ENCODE measurements around the gene DGKI. TPM values are rescaled to one million over a fixed set of nuclear protein-coding genes. Genes with fewer than 3 reads are reported as not detected.
A peak's percentile ranks its signal among the peaks of the same experiment; 100 is the strongest.

Gene DGKI
- total and polyA plus RNA-seq, 9 of the 15 experiments (the other 6 are each of a cell fraction or from before 2014, with no cell fraction given): 0.11 to 0.54 (median 0.15) TPM; not detected in 5

DNA sequence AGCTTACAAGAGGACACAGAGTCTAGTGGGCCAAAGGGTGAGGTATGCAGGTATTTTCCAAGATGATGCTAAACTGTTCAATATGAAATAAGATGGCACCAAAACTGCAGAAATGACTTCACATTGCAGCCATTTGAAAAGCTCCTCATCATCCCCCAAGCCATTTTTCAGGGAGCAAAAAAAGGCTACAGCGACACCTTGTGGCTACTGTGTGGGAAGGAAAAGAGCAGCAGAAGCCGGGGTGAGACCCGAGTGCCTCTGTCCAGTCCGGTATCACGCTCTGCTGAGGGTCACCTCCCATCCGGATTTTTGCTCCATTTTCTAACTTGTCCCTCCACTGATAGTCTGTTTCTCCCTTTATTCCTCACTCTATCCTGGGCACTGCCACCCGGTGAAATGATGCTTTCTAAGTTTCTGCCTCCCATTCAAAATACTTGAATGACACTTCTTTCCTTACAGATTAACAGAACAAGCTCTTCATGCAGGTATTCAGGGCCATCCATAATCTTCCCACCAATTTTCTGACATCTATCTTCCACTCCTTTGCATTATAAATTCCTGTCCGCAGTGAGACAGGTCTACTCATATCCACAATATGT is 220.2 kb downstream of the DGKI start (continued):
- TF ChIP-seq RAD21 (CRISPR knock-in tag; conservative IDR thresholded peaks at IDR 0.05 in 1 of 2, IDR thresholded peaks at IDR 0.05 in 1 of 2) (peak; percentile 61 to 77), YY1 (IDR thresholded peaks at IDR 0.05; ENCODE audit: borderline replicate concordance in 1 of 3, control insufficient read depth in 1 of 3, extremely low read depth in 1 of 3, insufficient read depth in 3 of 3, insufficient read length in 1 of 3, insufficient replicate concordance in 2 of 3, low read depth in 1 of 3, low read length in 2 of 3) (peak in 1 of 3 experiments; percentile 65), SMC3 (conservative IDR thresholded peaks at IDR 0.05; ENCODE audit: insufficient read depth, low read depth, low read length) (peak; percentile 75), SAFB2 (IDR thresholded peaks at IDR 0.05; ENCODE audit: borderline replicate concordance, low read depth, low read length, severe bottlenecking) (no peak), ZNF133 (CRISPR knock-in tag; IDR thresholded peaks at IDR 0.05) (0 out of 2 replicates have a peak, but pooled peaks have one; percentile 31)
- TF ChIP-seq, protein P1, sequence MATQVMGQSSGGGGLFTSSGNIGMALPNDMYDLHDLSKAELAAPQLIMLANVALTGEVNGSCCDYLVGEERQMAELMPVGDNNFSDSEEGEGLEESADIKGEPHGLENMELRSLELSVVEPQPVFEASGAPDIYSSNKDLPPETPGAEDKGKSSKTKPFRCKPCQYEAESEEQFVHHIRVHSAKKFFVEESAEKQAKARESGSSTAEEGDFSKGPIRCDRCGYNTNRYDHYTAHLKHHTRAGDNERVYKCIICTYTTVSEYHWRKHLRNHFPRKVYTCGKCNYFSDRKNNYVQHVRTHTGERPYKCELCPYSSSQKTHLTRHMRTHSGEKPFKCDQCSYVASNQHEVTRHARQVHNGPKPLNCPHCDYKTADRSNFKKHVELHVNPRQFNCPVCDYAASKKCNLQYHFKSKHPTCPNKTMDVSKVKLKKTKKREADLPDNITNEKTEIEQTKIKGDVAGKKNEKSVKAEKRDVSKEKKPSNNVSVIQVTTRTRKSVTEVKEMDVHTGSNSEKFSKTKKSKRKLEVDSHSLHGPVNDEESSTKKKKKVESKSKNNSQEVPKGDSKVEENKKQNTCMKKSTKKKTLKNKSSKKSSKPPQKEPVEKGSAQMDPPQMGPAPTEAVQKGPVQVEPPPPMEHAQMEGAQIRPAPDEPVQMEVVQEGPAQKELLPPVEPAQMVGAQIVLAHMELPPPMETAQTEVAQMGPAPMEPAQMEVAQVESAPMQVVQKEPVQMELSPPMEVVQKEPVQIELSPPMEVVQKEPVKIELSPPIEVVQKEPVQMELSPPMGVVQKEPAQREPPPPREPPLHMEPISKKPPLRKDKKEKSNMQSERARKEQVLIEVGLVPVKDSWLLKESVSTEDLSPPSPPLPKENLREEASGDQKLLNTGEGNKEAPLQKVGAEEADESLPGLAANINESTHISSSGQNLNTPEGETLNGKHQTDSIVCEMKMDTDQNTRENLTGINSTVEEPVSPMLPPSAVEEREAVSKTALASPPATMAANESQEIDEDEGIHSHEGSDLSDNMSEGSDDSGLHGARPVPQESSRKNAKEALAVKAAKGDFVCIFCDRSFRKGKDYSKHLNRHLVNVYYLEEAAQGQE (IDR thresholded peaks at IDR 0.05; ENCODE audit: borderline replicate concordance): peak; percentile 67
- TF ChIP-seq, protein P1 (CRISPR knock-in tag; IDR thresholded peaks at IDR 0.05; ENCODE audit: low read depth): no peak
- TF ChIP-seq, protein P2, sequence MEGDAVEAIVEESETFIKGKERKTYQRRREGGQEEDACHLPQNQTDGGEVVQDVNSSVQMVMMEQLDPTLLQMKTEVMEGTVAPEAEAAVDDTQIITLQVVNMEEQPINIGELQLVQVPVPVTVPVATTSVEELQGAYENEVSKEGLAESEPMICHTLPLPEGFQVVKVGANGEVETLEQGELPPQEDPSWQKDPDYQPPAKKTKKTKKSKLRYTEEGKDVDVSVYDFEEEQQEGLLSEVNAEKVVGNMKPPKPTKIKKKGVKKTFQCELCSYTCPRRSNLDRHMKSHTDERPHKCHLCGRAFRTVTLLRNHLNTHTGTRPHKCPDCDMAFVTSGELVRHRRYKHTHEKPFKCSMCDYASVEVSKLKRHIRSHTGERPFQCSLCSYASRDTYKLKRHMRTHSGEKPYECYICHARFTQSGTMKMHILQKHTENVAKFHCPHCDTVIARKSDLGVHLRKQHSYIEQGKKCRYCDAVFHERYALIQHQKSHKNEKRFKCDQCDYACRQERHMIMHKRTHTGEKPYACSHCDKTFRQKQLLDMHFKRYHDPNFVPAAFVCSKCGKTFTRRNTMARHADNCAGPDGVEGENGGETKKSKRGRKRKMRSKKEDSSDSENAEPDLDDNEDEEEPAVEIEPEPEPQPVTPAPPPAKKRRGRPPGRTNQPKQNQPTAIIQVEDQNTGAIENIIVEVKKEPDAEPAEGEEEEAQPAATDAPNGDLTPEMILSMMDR (IDR thresholded peaks at IDR 0.05 in 2 of 3, conservative IDR thresholded peaks at IDR 0.05 in 1 of 3; ENCODE audit: insufficient read depth in 2 of 3, low read depth in 1 of 3, low read length in 3 of 3): peak; percentile 80 to 91 (median 86)
- TF ChIP-seq, protein P3, sequence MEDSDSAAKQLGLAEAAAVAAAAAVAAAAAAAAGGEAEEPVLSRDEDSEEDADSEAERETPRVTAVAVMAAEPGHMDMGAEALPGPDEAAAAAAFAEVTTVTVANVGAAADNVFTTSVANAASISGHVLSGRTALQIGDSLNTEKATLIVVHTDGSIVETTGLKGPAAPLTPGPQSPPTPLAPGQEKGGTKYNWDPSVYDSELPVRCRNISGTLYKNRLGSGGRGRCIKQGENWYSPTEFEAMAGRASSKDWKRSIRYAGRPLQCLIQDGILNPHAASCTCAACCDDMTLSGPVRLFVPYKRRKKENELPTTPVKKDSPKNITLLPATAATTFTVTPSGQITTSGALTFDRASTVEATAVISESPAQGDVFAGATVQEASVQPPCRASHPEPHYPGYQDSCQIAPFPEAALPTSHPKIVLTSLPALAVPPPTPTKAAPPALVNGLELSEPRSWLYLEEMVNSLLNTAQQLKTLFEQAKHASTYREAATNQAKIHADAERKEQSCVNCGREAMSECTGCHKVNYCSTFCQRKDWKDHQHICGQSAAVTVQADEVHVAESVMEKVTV (CRISPR knock-in tag; IDR thresholded peaks at IDR 0.05): peak; percentile 58
- TF ChIP-seq, protein P4, sequence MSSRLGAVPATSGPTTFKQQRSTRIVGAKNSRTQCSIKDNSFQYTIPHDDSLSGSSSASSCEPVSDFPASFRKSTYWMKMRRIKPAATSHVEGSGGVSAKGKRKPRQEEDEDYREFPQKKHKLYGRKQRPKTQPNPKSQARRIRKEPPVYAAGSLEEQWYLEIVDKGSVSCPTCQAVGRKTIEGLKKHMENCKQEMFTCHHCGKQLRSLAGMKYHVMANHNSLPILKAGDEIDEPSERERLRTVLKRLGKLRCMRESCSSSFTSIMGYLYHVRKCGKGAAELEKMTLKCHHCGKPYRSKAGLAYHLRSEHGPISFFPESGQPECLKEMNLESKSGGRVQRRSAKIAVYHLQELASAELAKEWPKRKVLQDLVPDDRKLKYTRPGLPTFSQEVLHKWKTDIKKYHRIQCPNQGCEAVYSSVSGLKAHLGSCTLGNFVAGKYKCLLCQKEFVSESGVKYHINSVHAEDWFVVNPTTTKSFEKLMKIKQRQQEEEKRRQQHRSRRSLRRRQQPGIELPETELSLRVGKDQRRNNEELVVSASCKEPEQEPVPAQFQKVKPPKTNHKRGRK (tag; IDR thresholded peaks at IDR 0.05): 0 out of 2 replicates have a peak, but pooled peaks have one; percentile 32
